Endothelial cell of umbilical vein (primary cell): Measurements from ENCODE around the gene MACROD2.

Experiments used
- CTCF ChIP-seq, 2 donors: IDR thresholded peaks; 1 replicate in 1 of 2; 2 replicates in 1 of 2; pipeline ENCODE4 v1.5.1; 2011; ENCODE audit warnings: low read length in 2 of 2, mild to moderate bottlenecking in 2 of 2, moderate library complexity in 2 of 2, control low read depth in 1 of 2, inconsistent platforms in 1 of 2, low read depth in 1 of 2; ENCODE audit not compliant: insufficient read depth in 1 of 2; ENCODE audit errors: extremely low read depth in 1 of 2
- EZH2 ChIP-seq: IDR thresholded peaks from 2 replicates; pipeline ENCODE4 v1.6.1; 2012; ENCODE audit warnings: borderline replicate concordance, low read depth, mild to moderate bottlenecking, moderate library complexity, low read length, inconsistent platforms; ENCODE audit not compliant: severe bottlenecking
- FOS ChIP-seq: IDR thresholded peaks from 2 replicates; pipeline ENCODE4 v1.6.1; 2011; ENCODE audit warnings: mild to moderate bottlenecking, low read length, moderate library complexity, borderline replicate concordance; ENCODE audit not compliant: insufficient read depth
- GATA2 ChIP-seq: IDR thresholded peaks from 2 replicates; pipeline ENCODE4 v1.7.0; 2011; ENCODE audit warnings: low read depth, mild to moderate bottlenecking, moderate library complexity, mixed read lengths, low read length; ENCODE audit not compliant: insufficient read length, insufficient read depth
- JUN ChIP-seq: IDR thresholded peaks from 2 replicates; pipeline ENCODE4 v1.6.1; 2011; ENCODE audit warnings: borderline replicate concordance, low read depth; ENCODE audit not compliant: insufficient read length, insufficient read depth
- MAX ChIP-seq: IDR thresholded peaks from 2 replicates; pipeline ENCODE4 v1.6.1; 2011; ENCODE audit not compliant: insufficient read depth, insufficient read length
- MYC ChIP-seq: IDR thresholded peaks from one replicate; pipeline ENCODE4 v1.6.1; 2011; ENCODE audit warnings: mild to moderate bottlenecking, low read depth, low read length
- POLR2A ChIP-seq: IDR thresholded peaks from 2 replicates; pipeline ENCODE4 v1.6.1; 2012; ENCODE audit warnings: low read depth, mild to moderate bottlenecking, control low read depth, low read length
- POLR2AphosphoS5 ChIP-seq: IDR thresholded peaks from 2 replicates; pipeline ENCODE4 v1.6.1; 2012; ENCODE audit warnings: low read depth, mild to moderate bottlenecking, control low read depth, low read length, moderate library complexity; ENCODE audit not compliant: insufficient read depth

GRCh38 chr20:14203657-14204056 is 208.3 kb downstream of the MACROD2 start:
- no peak for TF ChIP-seq MYC
- TF ChIP-seq CTCF (IDR thresholded peaks at IDR 0.05; ENCODE audit: extremely low read depth in 1 of 2, insufficient read depth in 1 of 2, low read depth in 1 of 2, low read length in 2 of 2): no peak
- TF ChIP-seq EZH2: no peak
- TF ChIP-seq POLR2A: no peak
- TF ChIP-seq JUN: no peak
- TF ChIP-seq POLR2AphosphoS5: no peak
- TF ChIP-seq FOS: no peak
- no peak for TF ChIP-seq MAX
- no peak for TF ChIP-seq GATA2
